HepG2 (cell line): ENCODE data around the gene KLC3. TPM values are rescaled to one million over a fixed set of nuclear protein-coding genes. Genes with fewer than 3 reads are reported as not detected.
A peak's percentile ranks its signal among the peaks of the same experiment; 100 is the strongest.

Experiments used
- ATAC-seq: fragments of 200-7000 bp; cut with Tn5 transposase; 3 replicates; pipeline ENCODE4 v1.9.1; 2020; ENCODE audit warnings: mild to moderate bottlenecking, moderate library complexity
- Bru-seq: library from RNA; stranded (reverse); fragments of 400-500 nt; gene quantifications from one replicate; lab custom pipeline; 2021; lab: Mats Ljungman, UMichigan
- BruChase-seq, 2 experiments: library from RNA; stranded (reverse); fragments of 400-500 nt; gene quantifications; one replicate each; lab custom pipeline; 2021; lab: Mats Ljungman, UMichigan
- BruUV-seq: library from RNA; stranded (reverse); fragments of 400-500 nt; replicated peaks from 2 replicates; lab custom pipeline; 2021; lab: Mats Ljungman, UMichigan
- CTCF ChIA-PET: fragments of 300-600 bp; formaldehyde crosslinking; extraction: SDS; loops from one replicate; lab custom pipeline; 2021; ENCODE audit warnings: low total read pairs, inconsistent platforms, low intra/inter-chr PET ratio; lab: Yijun Ruan, JAX
- POLR2A ChIA-PET: fragments of 350-600 bp; sonication (Branson Sonifier 250); formaldehyde crosslinking; loops from one replicate; lab custom pipeline; 2020; ENCODE audit warnings: antibody characterized with exemption, inconsistent platforms; lab: Yijun Ruan, JAX
- DNase-seq: peaks from one replicate; pipeline ENCODE4 v3.0.0-alpha.2; 2015; ENCODE audit warnings: low spot score
- FAIRE-seq: peaks from 3 replicates; lab custom pipeline; 2011; peaks lifted over from hg19 to GRCh38; lab: Jason Lieb, UNC
- H2AFZ ChIP-seq: one replicate; pipeline ENCODE4 v1.6.1; 2011; ENCODE audit warnings: low read length, inconsistent platforms
- H3K27ac ChIP-seq: fragments of 300-600 bp; 3 replicates; pipeline ENCODE4 v1.8.0; 2011; ENCODE audit warnings: mixed run types, mild to moderate bottlenecking, mixed read lengths, low read length, inconsistent platforms; ENCODE audit not compliant: insufficient read depth; ENCODE audit errors: extremely low read length
- H3K27me3 ChIP-seq, 2 experiments: fragments of 200-600 bp in 1 of 2; 2 replicates in 1 of 2; 3 replicates in 1 of 2; pipeline versions ENCODE4 v1.6.0 to v1.8.0; 2011; ENCODE audit warnings: low read length in 2 of 2, mild to moderate bottlenecking in 2 of 2, moderate library complexity in 2 of 2, inconsistent platforms in 1 of 2; ENCODE audit not compliant: insufficient read depth in 2 of 2, control insufficient read depth in 1 of 2
- H3K36me3 ChIP-seq, 2 experiments: fragments of 200-600 bp in 1 of 2; replicated peaks in 1 of 2; 2 replicates in 1 of 2; 3 replicates in 1 of 2; pipeline versions ENCODE4 v1.5.1 to v1.8.0; 2011; ENCODE audit warnings: low read length in 2 of 2, inconsistent platforms in 1 of 2; ENCODE audit not compliant: insufficient read depth in 2 of 2, control insufficient read depth in 1 of 2
- H3K4me1 ChIP-seq: 2 replicates; pipeline ENCODE4 v1.5.1; 2012; ENCODE audit warnings: low read length, inconsistent platforms; ENCODE audit not compliant: insufficient read depth
- H3K4me2 ChIP-seq: 2 replicates; pipeline ENCODE4 v1.6.0; 2011; ENCODE audit warnings: low read depth, low read length, inconsistent platforms
- H3K4me3 ChIP-seq, 3 experiments: fragments of 200-600 bp in 1 of 3; sonication (generic), shearing (Covaris generic) in 1 of 3; replicated peaks in 1 of 3; 2 replicates each; pipeline ENCODE4 v1.5.1; 2011 to 2016; ENCODE audit warnings: low read length in 3 of 3, inconsistent platforms in 2 of 3, low read depth in 2 of 3, mild to moderate bottlenecking in 2 of 3, control low read depth in 1 of 3, mixed read lengths in 1 of 3; ENCODE audit not compliant: insufficient read depth in 1 of 3
- H3K79me2 ChIP-seq: one replicate; pipeline ENCODE4 v1.6.1; 2011; ENCODE audit warnings: low read length, inconsistent platforms; ENCODE audit not compliant: insufficient read depth
- H3K9ac ChIP-seq: 2 replicates; pipeline ENCODE4 v1.6.0; 2011; ENCODE audit warnings: mild to moderate bottlenecking, low read depth, low read length, inconsistent platforms; ENCODE audit not compliant: insufficient read depth
- H3K9me3 ChIP-seq: 2 replicates; pipeline ENCODE4 v1.5.1; 2012; ENCODE audit warnings: mild to moderate bottlenecking, low read length
- H4K20me1 ChIP-seq: 2 replicates; pipeline ENCODE4 v1.6.0; 2011; ENCODE audit warnings: inconsistent platforms, mild to moderate bottlenecking, low read length, moderate library complexity; ENCODE audit not compliant: insufficient read depth
- HNRNPLL ChIP-seq: fragments of 200-400 bp; formaldehyde crosslinking; IDR thresholded peaks from 2 replicates; pipeline ENCODE4 v1.6.1; 2017; ENCODE audit warnings: mild to moderate bottlenecking, low read depth, low read length; ENCODE audit not compliant: poor library complexity, severe bottlenecking
- SP1 ChIP-seq, 2 experiments: fragments of 450-650 bp in 1 of 2; sonication (generic) in 1 of 2; formaldehyde crosslinking in 1 of 2; IDR thresholded peaks; 2 replicates each; pipeline versions ENCODE4 v1.4.0 to v1.6.1; 2016 to 2020; ENCODE audit warnings: missing genetic modification reagents in 1 of 2
- SP4 ChIP-seq: sonication (generic); formaldehyde crosslinking; IDR thresholded peaks from 2 replicates; pipeline ENCODE4 v1.8.1; 2023; ENCODE audit warnings: mild to moderate bottlenecking, missing genetic modification reagents
- ZEB1 ChIP-seq: IDR thresholded peaks from 2 replicates; pipeline ENCODE4 v1.6.1; 2012; ENCODE audit warnings: mild to moderate bottlenecking, low read depth, inconsistent platforms; ENCODE audit not compliant: insufficient replicate concordance
- ZNF615 ChIP-seq: sonication (generic); formaldehyde crosslinking; IDR thresholded peaks from 2 replicates; pipeline ENCODE4 v1.5.0; 2020; ENCODE audit warnings: mild to moderate bottlenecking, missing genetic modification reagents, borderline replicate concordance
- WGBS: methylation state at CpG from one replicate; pipeline ENCODE4 v1.1.6; 2017; ENCODE audit warnings: low lambda C conversion rate; 5-methylcytosine and 5-hydroxymethylcytosine counted together
- in situ Hi-C: cut with HindIII; loops from 2 replicates; pipeline ENCODE4 v1.10.0; 2017; ENCODE audit warnings: low pct_unique_long_range_greater_than_20kb; ENCODE audit not compliant: extremely low pct_ligation_motif_present
- intact Hi-C: fragments of 100-400 bp; cut with micrococcal nuclease; formaldehyde crosslinking; loops from one replicate; pipeline ENCODE4 v1.10.0; 2022; ENCODE audit not compliant: unreplicated experiment
- long read RNA-seq, 2 experiments: library from RNA in 1 of 2; library from polyadenylated mRNA in 1 of 2; stranded (forward) in 1 of 2; unstranded in 1 of 2; transcript quantifications; one replicate each; pipeline ENCODE4 v2.0.0, GENCODE V29; 2019 to 2022
- polyA minus RNA-seq, 3 experiments: library from RNA; depleted of rRNA, polyadenylated mRNA; stranded (reverse); fragments of >200 nt; gene quantifications; 2 replicates each; pipeline ENCODE4 v1.2.3, GENCODE V29; 2011; ENCODE audit warnings: low replicate concordance in 1 of 3
- polyA plus RNA-seq, 8 experiments: library from polyadenylated mRNA; depleted of rRNA in 3 of 8; stranded (reverse) in 7 of 8; unstranded in 1 of 8; fragments of >200 nt; fragmentation: Illumina TruSeq in 4 of 8; extraction: Trizol in 4 of 8; gene quantifications; 2 replicates each; pipeline versions ENCODE4 v1.2.1 to v1.2.3, GENCODE V29; 2011 to 2016; ENCODE audit warnings: low read depth in 4 of 8, missing spikeins in 1 of 8, mixed read lengths in 1 of 8; ENCODE audit not compliant: insufficient read depth in 1 of 8
- total RNA-seq, 5 experiments: library from RNA; depleted of rRNA; stranded (reverse); fragments of >200 nt; fragmentation: Illumina TruSeq; extraction: Trizol; gene quantifications; 2 replicates each; pipeline ENCODE4 v1.2.3, GENCODE V29; 2016; ENCODE audit warnings: low read depth in 1 of 5
- TF ChIP-seq, protein P1 (sequence below): sonication (generic); formaldehyde crosslinking; IDR thresholded peaks from 2 replicates; pipeline ENCODE4 v1.5.1; 2020; ENCODE audit warnings: mild to moderate bottlenecking, missing genetic modification reagents, moderate library complexity
- TF ChIP-seq, protein P2 (sequence below): sonication (generic); formaldehyde crosslinking; IDR thresholded peaks from 2 replicates; pipeline ENCODE4 v1.5.0; 2020; ENCODE audit warnings: mild to moderate bottlenecking, missing genetic modification reagents

Gene KLC3
- total RNA-seq (2016; rRNA removed; fragmentation: Illumina TruSeq; extraction: Trizol) (not detected in 2 replicates), polyA plus RNA-seq (2011; rRNA removed) (0.13 and 0.26 TPM in 2 replicates), polyA minus RNA-seq (2011; rRNA and poly(A)+ RNA removed; ENCODE audit: low replicate concordance) (0.46 TPM in 1 of 2 replicates, not detected in the other), Bru-seq, nascent RNA (not detected), BruChase-seq, experiment 1, labeled RNA remaining after a 6-hour chase (percentile 8 among the genes with signal in this experiment), BruChase-seq, experiment 2, labeled RNA remaining after a 2-hour chase (percentile 8 among the genes with signal in this experiment)
- not detected in 2 replicates for total RNA-seq (2016; cell fraction: cytosol; rRNA removed; fragmentation: Illumina TruSeq; extraction: Trizol; ENCODE audit: low read depth)
- total RNA-seq (2016; cell fraction: insoluble cytoplasmic fraction; rRNA removed; fragmentation: Illumina TruSeq; extraction: Trizol), result not detected in 2 replicates
- total RNA-seq (2016; cell fraction: membrane; rRNA removed; fragmentation: Illumina TruSeq; extraction: Trizol), result not detected in 2 replicates
- not detected in 2 replicates for total RNA-seq (2016; cell fraction: nucleus; rRNA removed; fragmentation: Illumina TruSeq; extraction: Trizol)
- polyA plus RNA-seq (2011; cell fraction: cytosol; rRNA removed), result 0.09 and 0.20 TPM in 2 replicates
- polyA plus RNA-seq (2011; cell fraction: nucleus; rRNA removed), result 0.37 and 0.40 TPM in 2 replicates
- 0.15 TPM in 1 of 2 replicates, not detected in the other for polyA plus RNA-seq (2012)
- polyA plus RNA-seq (2016; cell fraction: cytosol; fragmentation: Illumina TruSeq; extraction: Trizol; ENCODE audit: low read depth), result not detected in 2 replicates
- not detected in 2 replicates for polyA plus RNA-seq (2016; cell fraction: insoluble cytoplasmic fraction; fragmentation: Illumina TruSeq; extraction: Trizol; ENCODE audit: low read depth)
- polyA plus RNA-seq (2016; cell fraction: membrane; fragmentation: Illumina TruSeq; extraction: Trizol; ENCODE audit: low read depth), result not detected in 2 replicates
- not detected in 2 replicates for polyA plus RNA-seq (2016; cell fraction: nucleus; fragmentation: Illumina TruSeq; extraction: Trizol; ENCODE audit: insufficient read depth, low read depth)
- not detected in 2 replicates for polyA minus RNA-seq (2011; cell fraction: cytosol; rRNA and poly(A)+ RNA removed)
- not detected in 2 replicates for polyA minus RNA-seq (2011; cell fraction: nucleus; rRNA and poly(A)+ RNA removed)
- long read RNA-seq, experiment 1, partial matches to known transcripts, result 0 of 1 reads
- long read RNA-seq, experiment 1, other reads (novel, unspliced or antisense), result 1 of 1 reads
- long read RNA-seq, experiment 2, result 0 reads

DNA sequence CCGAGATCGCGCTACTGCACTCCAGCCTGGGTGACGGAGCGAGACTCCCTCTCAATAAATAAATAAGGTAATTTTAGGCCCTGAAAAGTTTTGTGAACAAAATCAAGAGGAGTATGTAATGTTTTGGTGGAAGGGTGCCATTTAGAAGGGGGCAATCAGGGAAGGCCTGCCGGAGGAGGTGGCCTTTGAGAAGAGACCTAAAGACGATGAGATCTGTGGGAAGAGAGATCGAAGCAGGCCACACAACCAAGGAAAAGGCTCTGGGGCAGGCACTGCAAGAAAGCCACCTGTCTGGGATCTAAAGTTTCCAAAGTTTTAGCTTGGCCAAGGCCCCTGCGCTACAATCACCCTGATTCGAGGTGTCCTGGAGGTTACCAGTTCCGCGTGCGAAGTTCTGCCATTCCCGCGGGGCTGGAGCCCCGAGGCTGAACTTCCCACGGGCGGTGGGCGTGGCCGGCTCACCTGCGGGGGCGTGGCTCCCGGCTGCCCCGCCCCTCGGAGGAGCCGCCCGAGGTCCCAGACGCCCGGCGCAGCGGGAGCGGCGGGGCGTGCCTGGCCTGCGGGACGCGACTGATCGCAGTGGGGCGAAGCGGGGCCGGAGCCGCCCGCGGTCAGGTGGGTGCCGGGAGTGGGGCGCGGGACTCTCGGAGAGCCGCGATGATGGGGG, at the start of gene KLC3:
Gene KLC3 (plus strand): TSS at position 519 of the 667 bp plus-strand sequence. CDS start 4,792 bp downstream, outside the sequence.
- ATAC-seq (peak; percentile 20; the same call in 2 of the 3 replicates), FAIRE-seq (no peak), DNase-seq (no peak)
- no peaks in the 10 kb centered on the region for H4K20me1 ChIP-seq
- POLR2A ChIA-PET, result no interaction called here
- WGBS, result 51% methylated on average over 9 of the region's 50 CpGs
- in situ Hi-C loops (loop anchor here (5.0 to 10.0 kb wide), 2 partner anchors 88 to 136 kb away; partner anchors contain the start of gene MARK4), intact Hi-C loops (no loop called here)
- H3K4me1 ChIP-seq, result peaks cover 25% of the 10 kb centered on the region
- TF ChIP-seq SP4 (CRISPR knock-in tag) (peak; percentile 61; the same call in 1 of the 2 replicates), ZEB1 (peak; percentile 29), HNRNPLL (peak; percentile 22), SP1 (IDR thresholded peaks at IDR 0.05) (no peak), SP1 (CRISPR knock-in tag; IDR thresholded peaks at IDR 0.05) (peak; percentile 66), ZNF615 (CRISPR knock-in tag) (no peak)
- TF ChIP-seq, protein P1, sequence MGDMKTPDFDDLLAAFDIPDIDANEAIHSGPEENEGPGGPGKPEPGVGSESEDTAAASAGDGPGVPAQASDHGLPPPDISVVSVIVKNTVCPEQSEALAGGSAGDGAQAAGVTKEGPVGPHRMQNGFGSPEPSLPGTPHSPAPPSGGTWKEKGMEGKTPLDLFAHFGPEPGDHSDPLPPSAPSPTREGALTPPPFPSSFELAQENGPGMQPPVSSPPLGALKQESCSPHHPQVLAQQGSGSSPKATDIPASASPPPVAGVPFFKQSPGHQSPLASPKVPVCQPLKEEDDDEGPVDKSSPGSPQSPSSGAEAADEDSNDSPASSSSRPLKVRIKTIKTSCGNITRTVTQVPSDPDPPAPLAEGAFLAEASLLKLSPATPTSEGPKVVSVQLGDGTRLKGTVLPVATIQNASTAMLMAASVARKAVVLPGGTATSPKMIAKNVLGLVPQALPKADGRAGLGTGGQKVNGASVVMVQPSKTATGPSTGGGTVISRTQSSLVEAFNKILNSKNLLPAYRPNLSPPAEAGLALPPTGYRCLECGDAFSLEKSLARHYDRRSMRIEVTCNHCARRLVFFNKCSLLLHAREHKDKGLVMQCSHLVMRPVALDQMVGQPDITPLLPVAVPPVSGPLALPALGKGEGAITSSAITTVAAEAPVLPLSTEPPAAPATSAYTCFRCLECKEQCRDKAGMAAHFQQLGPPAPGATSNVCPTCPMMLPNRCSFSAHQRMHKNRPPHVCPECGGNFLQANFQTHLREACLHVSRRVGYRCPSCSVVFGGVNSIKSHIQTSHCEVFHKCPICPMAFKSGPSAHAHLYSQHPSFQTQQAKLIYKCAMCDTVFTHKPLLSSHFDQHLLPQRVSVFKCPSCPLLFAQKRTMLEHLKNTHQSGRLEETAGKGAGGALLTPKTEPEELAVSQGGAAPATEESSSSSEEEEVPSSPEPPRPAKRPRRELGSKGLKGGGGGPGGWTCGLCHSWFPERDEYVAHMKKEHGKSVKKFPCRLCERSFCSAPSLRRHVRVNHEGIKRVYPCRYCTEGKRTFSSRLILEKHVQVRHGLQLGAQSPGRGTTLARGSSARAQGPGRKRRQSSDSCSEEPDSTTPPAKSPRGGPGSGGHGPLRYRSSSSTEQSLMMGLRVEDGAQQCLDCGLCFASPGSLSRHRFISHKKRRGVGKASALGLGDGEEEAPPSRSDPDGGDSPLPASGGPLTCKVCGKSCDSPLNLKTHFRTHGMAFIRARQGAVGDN (CRISPR knock-in tag), result peak; percentile 30; the same call in 1 of the 2 replicates
- TF ChIP-seq, protein P2, sequence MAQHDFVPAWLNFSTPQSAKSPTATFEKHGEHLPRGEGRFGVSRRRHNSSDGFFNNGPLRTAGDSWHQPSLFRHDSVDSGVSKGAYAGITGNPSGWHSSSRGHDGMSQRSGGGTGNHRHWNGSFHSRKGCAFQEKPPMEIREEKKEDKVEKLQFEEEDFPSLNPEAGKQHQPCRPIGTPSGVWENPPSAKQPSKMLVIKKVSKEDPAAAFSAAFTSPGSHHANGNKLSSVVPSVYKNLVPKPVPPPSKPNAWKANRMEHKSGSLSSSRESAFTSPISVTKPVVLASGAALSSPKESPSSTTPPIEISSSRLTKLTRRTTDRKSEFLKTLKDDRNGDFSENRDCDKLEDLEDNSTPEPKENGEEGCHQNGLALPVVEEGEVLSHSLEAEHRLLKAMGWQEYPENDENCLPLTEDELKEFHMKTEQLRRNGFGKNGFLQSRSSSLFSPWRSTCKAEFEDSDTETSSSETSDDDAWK (CRISPR knock-in tag), result no peak
- H2AFZ ChIP-seq, result no peak within 1 kb of the TSS
- no peak within 1 kb of the TSS for H3K27ac ChIP-seq
- no peaks in the 10 kb centered on the region for H3K36me3 ChIP-seq
- 0 out of 2 replicates have a peak within 1 kb of the TSS, but pooled peaks have one; percentile 39 for H3K9ac ChIP-seq
- BruUV-seq, result no TSS peak
- peak within 1 kb of the TSS; percentile 42 to 66 (median 49); a peak in 5 of 6 replicates for H3K4me3 ChIP-seq
- H3K79me2 ChIP-seq, result no peaks in the 10 kb centered on the region
- peak within 1 kb of the TSS; percentile 58 for H3K4me2 ChIP-seq
- peaks cover 9 to 44% of the 10 kb centered on the region in 2 experiments; a peak in 4 of 5 replicates for H3K27me3 ChIP-seq
- no peaks in the 10 kb centered on the region for H3K9me3 ChIP-seq
- CTCF ChIA-PET, result no interaction called here
